DMS53 treated with DMSO at 0.1 percent for 48 hours (cell line): ENCODE measurements around the gene FMR1.
A peak's percentile ranks its signal among the peaks of the same experiment; 100 is the strongest.

Source experiments
- DNase-seq: peaks from one replicate; lab custom pipeline; 2025; ENCODE audit not compliant: unreplicated experiment; lab: John Stamatoyannopoulos, UW

The FMR1 gene

GRCh38 chrX:147911192-147912022, at the start of gene FMR1:
Gene FMR1, plus strand, starts transcription at chrX:147911919. Its CDS starts 261 bp downstream, at chrX:147912180.
- peak; percentile 82 for DNase-seq

- DNase-seq: no peak
Observed at GRCh38 chrX:147875866-147876596, 35.7 kb upstream of the FMR1 start.

- DNase-seq: no peak
Observed at GRCh38 chrX:147876849-147877646, 34.7 kb upstream of the FMR1 start.

- DNase-seq: no peak
Observed at GRCh38 chrX:147877726-147878125, 34.0 kb upstream of the FMR1 start.

- no peak for DNase-seq
Observed at GRCh38 chrX:147884958-147885357, 26.8 kb upstream of the FMR1 start.

- no peak for DNase-seq
Observed at GRCh38 chrX:147890756-147891155, 21.0 kb upstream of the FMR1 start.

GRCh38 chrX:147891896-147892295, 19.8 kb upstream of the FMR1 start:
- DNase-seq: no peak

- no peak for DNase-seq
Observed at GRCh38 chrX:147893741-147894140, 18.0 kb upstream of the FMR1 start.

- DNase-seq: no peak
Observed at GRCh38 chrX:147894366-147894963, 17.3 kb upstream of the FMR1 start.

- DNase-seq: no peak
Observed at GRCh38 chrX:147897117-147897516, 14.6 kb upstream of the FMR1 start.

- no peak for DNase-seq
Observed at GRCh38 chrX:147898951-147899350, 12.8 kb upstream of the FMR1 start.

- no peak for DNase-seq
Observed at GRCh38 chrX:147899379-147900114, 12.2 kb upstream of the FMR1 start.

GRCh38 chrX:147900349-147900748, 11.4 kb upstream of the FMR1 start:
- DNase-seq: no peak

- no peak for DNase-seq
Observed at GRCh38 chrX:147901461-147902126, 10.1 kb upstream of the FMR1 start.

GRCh38 chrX:147902270-147902669, 9.4 kb upstream of the FMR1 start:
- DNase-seq: no peak

- DNase-seq: no peak
Observed at GRCh38 chrX:147908106-147908505, 3.6 kb upstream of the FMR1 start.

- DNase-seq: no peak
Observed at GRCh38 chrX:147910607-147911006, 1.1 kb upstream of the FMR1 start.

GRCh38 chrX:147912093-147912801, 528 bp downstream of the FMR1 start:
- peak; percentile 11 for DNase-seq

- DNase-seq: no peak
Observed at GRCh38 chrX:147913570-147913969, 1.9 kb downstream of the FMR1 start.
